Breast epithelium (tissue), 4 donors: ENCODE data around the gene HLA-B. TPM values are rescaled to one million over a fixed set of nuclear protein-coding genes. Genes with fewer than 3 reads are reported as not detected.
"Not testable (repeated sequence)": the region's sequence is repeated elsewhere in the genome, so short reads cannot be mapped to it uniquely, and the experiment has no call there.

Experiments
- DNase-seq, 2 donors: peaks; one replicate each; pipeline ENCODE4 v3.0.0-alpha.2; 2019; ENCODE audit warnings: low spot score in 2 of 2
- H3K27ac ChIP-seq, 2 donors: fragments of 200-600 bp; sonication (generic) in 1 of 2; one replicate each; pipeline ENCODE4 v1.5.1; 2016 to 2019; ENCODE audit warnings: mild to moderate bottlenecking in 1 of 2
- H3K27me3 ChIP-seq, 2 donors: fragments of 200-600 bp; sonication (generic) in 1 of 2; one replicate each; pipeline versions ENCODE4 v1.5.1 to v1.6.0; 2017 to 2019; ENCODE audit warnings: control low read depth in 1 of 2, mild to moderate bottlenecking in 1 of 2
- H3K36me3 ChIP-seq: fragments of 200-600 bp; one replicate; pipeline ENCODE4 v1.5.1; 2019
- H3K4me1 ChIP-seq, 2 donors: fragments of 200-600 bp; sonication (generic); one replicate each; pipeline ENCODE4 v1.5.1; 2016 to 2019; ENCODE audit warnings: control low read depth in 1 of 2
- H3K4me3 ChIP-seq, 3 donors: fragments of 200-600 bp; sonication (generic); 1 replicate in 2 of 3; 2 replicates in 1 of 3; pipeline ENCODE4 v1.5.1; 2016 to 2019; ENCODE audit warnings: mild to moderate bottlenecking in 3 of 3, moderate library complexity in 2 of 3
- H3K9me3 ChIP-seq, 2 donors: fragments of 200-600 bp; sonication (generic) in 1 of 2; one replicate each; pipeline ENCODE4 v1.5.1; 2016 to 2019; ENCODE audit warnings: control low read depth in 1 of 2
- POLR2A ChIP-seq: fragments of 450-650 bp; IDR thresholded peaks from one replicate; pipeline ENCODE4 v1.6.1; 2016; ENCODE audit warnings: antibody characterized with exemption, mild to moderate bottlenecking, moderate library complexity
- POLR2AphosphoS5 ChIP-seq, 3 donors: sonication (generic); formaldehyde crosslinking; IDR thresholded peaks; one replicate each; pipeline ENCODE4 v1.6.1; 2017; ENCODE audit warnings: antibody characterized with exemption in 3 of 3
- intact Hi-C: fragments of 100-400 bp; cut with DNase I; formaldehyde crosslinking; loops from one replicate; pipeline ENCODE4 v1.15.1; 2023; ENCODE audit warnings: low total_unique reads
- total RNA-seq, 3 donors: library from RNA; depleted of rRNA; stranded (reverse); fragments of >200 nt; gene quantifications; one replicate each; pipeline ENCODE4 v1.1.0, GENCODE V29; 2016
- TF ChIP-seq, protein P1 (sequence below), 3 donors: fragments of 450-650 bp; IDR thresholded peaks; one replicate each; pipeline ENCODE4 v1.5.1; 2016 to 2017; ENCODE audit warnings: antibody characterized with exemption in 3 of 3, mild to moderate bottlenecking in 3 of 3, moderate library complexity in 3 of 3

The HLA-B gene
- total RNA-seq, 3 donors from 2014 or later: 532 to 813 (median 727) TPM

DNA sequence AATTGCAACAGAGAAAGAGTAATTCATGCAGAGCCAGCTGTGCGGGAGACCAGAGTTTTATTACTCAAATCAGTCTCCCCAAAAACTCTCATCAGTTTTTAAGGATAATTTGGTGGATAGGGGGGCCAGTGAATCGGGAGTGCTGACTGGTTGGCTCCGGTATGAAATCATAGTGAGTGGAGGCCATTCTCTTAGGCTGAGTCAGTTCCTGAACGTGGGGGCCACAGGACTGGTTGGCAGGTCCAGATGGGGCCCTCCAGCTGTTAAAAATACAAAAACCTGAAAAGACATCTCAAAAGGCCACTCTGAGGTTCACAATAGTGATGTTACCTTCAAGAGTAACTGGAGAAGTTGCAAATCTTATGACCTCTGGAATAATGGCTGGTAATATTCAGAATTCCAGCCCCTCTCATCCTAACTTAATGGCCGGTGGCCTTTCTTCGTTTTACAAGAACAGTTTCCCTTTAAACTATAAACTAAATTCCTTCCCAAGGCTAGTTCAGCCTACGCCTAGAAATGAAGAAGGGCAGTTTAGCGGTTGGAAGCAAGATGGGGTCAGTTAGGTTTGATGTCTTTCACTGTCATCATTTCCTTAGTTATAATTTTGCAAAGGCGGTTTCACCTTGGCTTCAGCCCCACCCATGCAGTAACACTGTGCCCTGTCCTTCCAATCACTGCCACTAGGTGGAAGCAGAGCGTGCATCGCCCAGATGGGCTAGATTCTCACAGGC lies 39.6 kb upstream of the HLA-B start:
- H3K9me3 ChIP-seq: no peaks in the 10 kb centered on the region
- intact Hi-C loops: no loop called here
- DNase-seq: peak; percentile 81 to 87
- no peaks in the 10 kb centered on the region for H3K27me3 ChIP-seq
- peaks cover 0 to 4% of the 10 kb centered on the region in 2 donors for H3K4me1 ChIP-seq
- no peak overlapping the region for H3K27ac ChIP-seq
- H3K4me3 ChIP-seq: no peak overlapping the region
- TF ChIP-seq, protein P1, sequence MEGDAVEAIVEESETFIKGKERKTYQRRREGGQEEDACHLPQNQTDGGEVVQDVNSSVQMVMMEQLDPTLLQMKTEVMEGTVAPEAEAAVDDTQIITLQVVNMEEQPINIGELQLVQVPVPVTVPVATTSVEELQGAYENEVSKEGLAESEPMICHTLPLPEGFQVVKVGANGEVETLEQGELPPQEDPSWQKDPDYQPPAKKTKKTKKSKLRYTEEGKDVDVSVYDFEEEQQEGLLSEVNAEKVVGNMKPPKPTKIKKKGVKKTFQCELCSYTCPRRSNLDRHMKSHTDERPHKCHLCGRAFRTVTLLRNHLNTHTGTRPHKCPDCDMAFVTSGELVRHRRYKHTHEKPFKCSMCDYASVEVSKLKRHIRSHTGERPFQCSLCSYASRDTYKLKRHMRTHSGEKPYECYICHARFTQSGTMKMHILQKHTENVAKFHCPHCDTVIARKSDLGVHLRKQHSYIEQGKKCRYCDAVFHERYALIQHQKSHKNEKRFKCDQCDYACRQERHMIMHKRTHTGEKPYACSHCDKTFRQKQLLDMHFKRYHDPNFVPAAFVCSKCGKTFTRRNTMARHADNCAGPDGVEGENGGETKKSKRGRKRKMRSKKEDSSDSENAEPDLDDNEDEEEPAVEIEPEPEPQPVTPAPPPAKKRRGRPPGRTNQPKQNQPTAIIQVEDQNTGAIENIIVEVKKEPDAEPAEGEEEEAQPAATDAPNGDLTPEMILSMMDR (IDR thresholded peaks at IDR 0.05): peak; percentile 65 to 94 (median 68)
- TF ChIP-seq POLR2A: no peak
- peak in 1 of 3 donors; percentile 39 for TF ChIP-seq POLR2AphosphoS5 (IDR thresholded peaks at IDR 0.05)
- H3K36me3 ChIP-seq: no peaks in the 10 kb centered on the region

DNA sequence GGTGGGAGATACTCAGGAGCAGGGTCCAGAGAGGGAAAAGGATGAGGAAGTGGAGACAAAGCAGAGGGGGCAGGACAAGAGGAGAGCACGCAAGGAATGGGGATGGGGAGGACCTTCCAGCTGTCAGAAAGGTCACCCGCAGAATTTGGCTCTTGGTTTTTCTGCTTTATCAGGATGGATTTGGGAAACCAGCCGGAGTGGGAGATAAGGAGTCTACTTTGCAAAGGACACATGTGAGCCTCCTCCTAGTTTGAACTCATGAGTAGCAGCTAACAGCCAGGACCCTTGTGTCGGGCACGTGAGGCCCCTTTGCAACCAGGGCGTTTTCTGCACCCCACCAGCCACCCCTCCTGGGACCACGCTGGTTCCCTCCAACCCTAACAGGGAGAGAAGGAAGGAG lies 38.9 kb upstream of the HLA-B start:
- no peak for TF ChIP-seq POLR2A
- no peak for TF ChIP-seq POLR2AphosphoS5 (IDR thresholded peaks at IDR 0.05)
- TF ChIP-seq, protein P1 (IDR thresholded peaks at IDR 0.05): no peak

DNA sequence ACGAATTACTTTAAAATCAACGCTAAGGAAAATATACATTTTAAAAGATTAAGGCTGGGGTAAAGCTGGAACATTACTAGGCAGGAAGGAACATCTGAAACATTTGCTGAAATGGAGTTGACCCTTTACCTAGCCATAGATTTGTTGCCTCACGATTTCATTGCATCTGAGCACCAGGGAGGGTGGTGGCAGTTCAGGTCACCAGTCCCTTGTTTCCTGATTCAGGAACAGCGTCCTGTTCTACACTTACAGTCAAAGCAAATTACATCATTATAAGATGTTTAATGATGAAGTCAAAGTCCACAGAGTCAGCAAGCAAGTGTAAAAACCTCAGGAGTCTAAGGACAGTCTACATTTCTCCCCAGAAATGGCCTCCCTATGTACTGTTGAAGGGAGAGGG lies 37.4 kb upstream of the HLA-B start:
- no peak for DNase-seq
- Histone ChIP-seq H3K36me3 (no peaks in the 10 kb centered on the region), H3K9me3 (no peaks in the 10 kb centered on the region), H3K27me3 (no peaks in the 10 kb centered on the region), H3K4me1 (peaks cover 0 to 4% of the 10 kb centered on the region in 2 donors), H3K4me3 (no peak overlapping the region), H3K27ac (no peak overlapping the region)
- TF ChIP-seq, protein P1 (IDR thresholded peaks at IDR 0.05): no peak
- TF ChIP-seq POLR2AphosphoS5 (IDR thresholded peaks at IDR 0.05) (no peak), POLR2A (no peak)
- intact Hi-C loops: no loop called here

More for the DNA sequence above, 38.9 kb upstream of the HLA-B start:
- no peaks in the 10 kb centered on the region for H3K9me3 ChIP-seq
- H3K27ac ChIP-seq: no peak overlapping the region
- no peak for DNase-seq
- H3K4me1 ChIP-seq: peaks cover 0 to 4% of the 10 kb centered on the region in 2 donors
- H3K36me3 ChIP-seq: no peaks in the 10 kb centered on the region
- no peaks in the 10 kb centered on the region for H3K27me3 ChIP-seq
- intact Hi-C loops: no loop called here
- H3K4me3 ChIP-seq: no peak overlapping the region

DNA sequence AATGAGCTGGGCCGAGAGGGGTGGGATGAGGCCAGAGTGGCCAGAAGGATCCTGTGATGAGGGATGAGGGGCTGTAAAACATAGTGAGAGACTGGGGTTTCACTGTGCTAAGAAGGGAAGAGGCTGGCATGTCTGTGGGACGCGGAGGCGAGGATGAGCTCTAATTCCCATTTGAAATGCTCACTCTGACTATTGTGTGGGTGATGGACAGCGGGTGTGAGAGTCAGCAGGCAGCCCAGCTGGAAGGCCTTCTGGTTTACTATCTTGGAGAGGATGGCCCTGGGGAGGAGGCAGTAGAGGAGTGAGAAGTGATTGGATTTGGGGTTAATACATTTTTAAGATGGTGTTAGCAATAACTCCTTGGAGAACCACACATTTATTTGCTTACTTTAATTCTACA lies 37.0 kb upstream of the HLA-B start:
- intact Hi-C loops: no loop called here
- no peak for TF ChIP-seq POLR2A
- TF ChIP-seq, protein P1 (IDR thresholded peaks at IDR 0.05): no peak
- TF ChIP-seq POLR2AphosphoS5 (IDR thresholded peaks at IDR 0.05): no peak
- Histone ChIP-seq H3K9me3 (no peaks in the 10 kb centered on the region), H3K4me3 (no peak overlapping the region), H3K27me3 (no peaks in the 10 kb centered on the region), H3K27ac (no peak overlapping the region), H3K36me3 (no peaks in the 10 kb centered on the region), H3K4me1 (peaks cover 0 to 4% of the 10 kb centered on the region in 2 donors)
- DNase-seq: no peak

DNA sequence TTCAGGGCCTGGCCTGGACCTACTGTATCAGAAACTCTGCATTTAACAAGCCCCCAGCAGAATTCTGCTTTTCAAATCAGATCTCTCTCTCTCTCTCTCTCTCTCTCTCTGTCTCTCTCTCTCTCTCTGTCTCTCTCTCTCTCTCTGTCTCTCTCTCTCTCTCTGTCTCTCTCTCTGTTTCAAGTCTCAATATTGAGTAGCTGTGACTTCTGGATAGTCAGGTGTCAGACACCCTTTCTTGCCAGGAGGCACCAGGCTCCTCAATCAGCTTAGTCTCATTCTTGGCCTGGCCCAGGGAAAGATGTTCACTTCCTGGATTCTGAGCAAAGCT lies 32.8 kb upstream of the HLA-B start:
- DNase-seq, H3K27ac ChIP-seq, H3K36me3 ChIP-seq, H3K9me3 ChIP-seq, H3K4me3 ChIP-seq, H3K27me3 ChIP-seq, intact Hi-C loops, H3K4me1 ChIP-seq: not testable (repeated sequence)

DNA sequence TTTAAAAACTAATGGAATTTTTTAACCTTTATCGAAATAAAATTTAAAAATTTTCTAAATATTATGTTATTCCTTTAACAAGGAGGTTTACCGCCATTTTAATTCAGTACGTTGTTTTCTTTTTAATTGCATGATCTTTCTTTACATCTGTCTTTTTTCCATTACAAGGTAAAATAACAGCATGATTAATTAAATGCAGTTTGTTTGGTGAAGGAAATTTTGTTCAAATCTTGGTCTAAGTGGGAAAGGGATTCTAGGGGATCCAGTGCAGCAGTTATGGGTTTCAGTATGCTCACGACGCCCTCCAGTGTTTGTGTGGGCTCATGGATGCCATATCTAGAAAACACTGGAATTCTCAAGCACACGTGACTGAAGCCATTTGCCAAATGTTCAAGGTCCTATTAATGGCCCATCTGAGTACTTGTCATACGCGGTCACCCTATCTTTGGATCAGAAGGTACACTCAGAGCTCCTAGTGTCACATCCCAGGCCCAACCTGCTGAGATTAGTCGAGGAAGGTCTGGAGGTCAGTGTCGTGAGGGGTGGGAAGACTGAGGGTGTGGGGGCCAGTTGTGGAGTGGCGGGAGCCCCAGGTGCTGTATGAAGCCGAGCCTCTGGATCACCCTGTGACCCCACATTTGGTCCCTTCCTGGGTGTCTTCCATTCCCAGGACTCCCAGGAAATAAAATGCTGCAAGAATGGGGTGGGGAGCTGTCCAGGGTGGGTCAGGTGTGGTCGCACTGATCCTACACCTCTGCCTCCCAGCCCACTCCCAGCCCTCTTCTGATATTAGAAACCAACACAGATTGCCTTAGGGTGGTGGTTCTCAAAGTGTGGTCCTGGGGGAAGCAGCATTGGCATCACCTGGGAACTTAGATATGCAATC lies 32.2 kb upstream of the HLA-B start:
- H3K27me3 ChIP-seq, DNase-seq, H3K27ac ChIP-seq, H3K36me3 ChIP-seq, intact Hi-C loops, H3K4me1 ChIP-seq, H3K4me3 ChIP-seq, H3K9me3 ChIP-seq: not testable (repeated sequence)
